ENCODE data around the gene TMEM107.

TMEM107 gene

GRCh38 chr17:8188263-8188839, 12.2 kb upstream of the TMEM107 start:
- Histone ChIP-seq H3K4me1 (ENCODE audit: control insufficient read depth, insufficient read depth, low read length) (peaks cover 16% of the 10 kb centered on the region), H3K27ac (ENCODE audit: low read depth, low read length) (no peak overlapping the region), H3K27me3 (ENCODE audit: control insufficient read depth, insufficient read depth, low read length) (peaks cover 15% of the 10 kb centered on the region), H3K4me3 (ENCODE audit: low read depth, low read length) (peak overlapping the region; percentile 77), H3K9ac (ENCODE audit: low read length) (peak overlapping the region; percentile 0), H3K9me3 (ENCODE audit: control insufficient read depth, insufficient read depth, low read depth, low read length) (no peaks in the 10 kb centered on the region), H3K36me3 (ENCODE audit: control insufficient read depth, insufficient read depth, low read length) (no peaks in the 10 kb centered on the region)

- Histone ChIP-seq H3K4me1 (ENCODE audit: control insufficient read depth, insufficient read depth, low read length) (peaks cover 16% of the 10 kb centered on the region), H3K36me3 (ENCODE audit: control insufficient read depth, insufficient read depth, low read length) (no peaks in the 10 kb centered on the region), H3K9me3 (ENCODE audit: control insufficient read depth, insufficient read depth, low read depth, low read length) (no peaks in the 10 kb centered on the region), H3K27me3 (ENCODE audit: control insufficient read depth, insufficient read depth, low read length) (peaks cover 15% of the 10 kb centered on the region), H3K4me3 (ENCODE audit: low read depth, low read length) (peak overlapping the region; percentile 77), H3K27ac (ENCODE audit: low read depth, low read length) (no peak overlapping the region; the same call in 1 of the 2 replicates), H3K9ac (ENCODE audit: low read length) (peak overlapping the region; percentile 78)
Observed at GRCh38 chr17:8187517-8188262, 11.5 kb upstream of the TMEM107 start.

- Histone ChIP-seq H3K9me3 (ENCODE audit: control insufficient read depth, insufficient read depth, low read depth, low read length) (no peaks in the 10 kb centered on the region), H3K36me3 (ENCODE audit: control insufficient read depth, insufficient read depth, low read length) (no peaks in the 10 kb centered on the region), H3K9ac (ENCODE audit: low read length) (peak overlapping the region; percentile 78), H3K27me3 (ENCODE audit: control insufficient read depth, insufficient read depth, low read length) (peaks cover 15% of the 10 kb centered on the region), H3K27ac (ENCODE audit: low read depth, low read length) (no peak overlapping the region; the same call in 1 of the 2 replicates), H3K4me3 (ENCODE audit: low read depth, low read length) (peak overlapping the region; percentile 77), H3K4me1 (ENCODE audit: control insufficient read depth, insufficient read depth, low read length) (peaks cover 12% of the 10 kb centered on the region)
Observed at GRCh38 chr17:8186787-8187516, 10.8 kb upstream of the TMEM107 start.

GRCh38 chr17:8186446-8186786, 10.2 kb upstream of the TMEM107 start:
- peak overlapping the region; percentile 72 for H3K9ac ChIP-seq (ENCODE audit: low read length)
- H3K4me1 ChIP-seq (ENCODE audit: control insufficient read depth, insufficient read depth, low read length): peaks cover 10% of the 10 kb centered on the region
- H3K4me3 ChIP-seq (ENCODE audit: low read depth, low read length): peak overlapping the region; percentile 77
- peaks cover 15% of the 10 kb centered on the region for H3K27me3 ChIP-seq (ENCODE audit: control insufficient read depth, insufficient read depth, low read length)
- H3K36me3 ChIP-seq (ENCODE audit: control insufficient read depth, insufficient read depth, low read length): no peaks in the 10 kb centered on the region
- no peak overlapping the region for H3K27ac ChIP-seq (ENCODE audit: low read depth, low read length)
- H3K9me3 ChIP-seq (ENCODE audit: control insufficient read depth, insufficient read depth, low read depth, low read length): no peaks in the 10 kb centered on the region

DNA sequence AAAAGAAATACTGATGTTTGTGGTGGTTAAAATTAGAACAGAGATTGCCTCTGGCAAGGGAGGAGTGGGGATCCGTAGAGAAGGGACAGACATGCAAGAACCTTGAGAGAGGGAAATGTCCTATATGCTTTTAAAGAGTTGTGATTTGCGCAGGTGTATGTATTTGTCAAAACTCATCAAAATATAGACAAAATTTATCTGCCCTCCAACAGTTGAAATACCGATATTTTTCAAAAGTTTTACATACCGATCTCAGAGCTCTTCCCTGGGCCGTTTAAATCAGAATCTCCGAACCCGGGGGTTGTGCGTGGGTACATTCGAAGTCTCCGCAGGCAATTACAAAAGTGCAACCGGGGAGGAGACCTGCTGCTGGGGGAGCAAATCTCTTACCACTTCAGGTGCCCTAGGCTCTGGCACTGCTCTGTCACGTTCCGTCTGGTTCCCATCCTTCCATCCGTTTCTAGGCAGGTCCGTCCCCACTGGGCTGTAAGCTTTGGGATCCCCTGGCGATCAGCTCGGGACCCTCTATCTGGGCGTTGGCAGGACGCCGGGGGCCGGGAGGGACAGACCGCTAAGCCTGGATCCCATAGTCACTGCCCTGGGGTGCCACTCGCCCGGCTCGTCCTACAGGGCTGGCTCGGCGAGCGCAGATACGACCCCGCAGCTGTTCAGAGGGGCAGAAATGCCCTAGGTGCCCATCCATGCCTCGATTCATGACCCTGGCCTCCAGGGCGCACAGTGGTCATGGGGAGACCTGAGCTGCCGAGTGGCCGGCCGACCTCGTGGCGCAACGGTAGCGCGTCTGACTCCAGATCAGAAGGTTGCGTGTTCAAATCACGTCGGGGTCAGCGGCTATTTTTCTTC, 9.6 kb upstream of the TMEM107 start:
- Histone ChIP-seq H3K9ac (ENCODE audit: low read length) (peak overlapping the region; percentile 72), H3K4me3 (ENCODE audit: low read depth, low read length) (peak overlapping the region; percentile 77), H3K9me3 (ENCODE audit: control insufficient read depth, insufficient read depth, low read depth, low read length) (no peaks in the 10 kb centered on the region), H3K27me3 (ENCODE audit: control insufficient read depth, insufficient read depth, low read length) (peaks cover 15% of the 10 kb centered on the region), H3K36me3 (ENCODE audit: control insufficient read depth, insufficient read depth, low read length) (no peaks in the 10 kb centered on the region), H3K27ac (ENCODE audit: low read depth, low read length) (no peak overlapping the region), H3K4me1 (ENCODE audit: control insufficient read depth, insufficient read depth, low read length) (peaks cover 10% of the 10 kb centered on the region)

- no peaks in the 10 kb centered on the region for H3K27me3 ChIP-seq (ENCODE audit: control insufficient read depth, insufficient read depth, low read length)
- H3K4me1 ChIP-seq (ENCODE audit: control insufficient read depth, insufficient read depth, low read length): peaks cover 24% of the 10 kb centered on the region
- peak overlapping the region; percentile 93 for H3K9ac ChIP-seq (ENCODE audit: low read length)
- H3K36me3 ChIP-seq (ENCODE audit: control insufficient read depth, insufficient read depth, low read length): no peaks in the 10 kb centered on the region
- no peaks in the 10 kb centered on the region for H3K9me3 ChIP-seq (ENCODE audit: control insufficient read depth, insufficient read depth, low read depth, low read length)
- H3K4me3 ChIP-seq (ENCODE audit: low read depth, low read length): peak overlapping the region; percentile 86
- H3K27ac ChIP-seq (ENCODE audit: low read depth, low read length): peak overlapping the region; percentile 62; the same call in 1 of the 2 replicates
Observed at GRCh38 chr17:8176998-8177731, 985 bp upstream of the TMEM107 start.

- Histone ChIP-seq H3K36me3 (ENCODE audit: control insufficient read depth, insufficient read depth, low read length) (no peaks in the 10 kb centered on the region), H3K9me3 (ENCODE audit: control insufficient read depth, insufficient read depth, low read depth, low read length) (no peaks in the 10 kb centered on the region), H3K4me3 (ENCODE audit: low read depth, low read length) (peak overlapping the region; percentile 86), H3K27me3 (ENCODE audit: control insufficient read depth, insufficient read depth, low read length) (no peaks in the 10 kb centered on the region), H3K4me1 (ENCODE audit: control insufficient read depth, insufficient read depth, low read length) (peaks cover 24% of the 10 kb centered on the region), H3K27ac (ENCODE audit: low read depth, low read length) (no peak overlapping the region), H3K9ac (ENCODE audit: low read length) (peak overlapping the region; percentile 93)
Observed at GRCh38 chr17:8175795-8176196, 384 bp downstream of the TMEM107 start.

GRCh38 chr17:8173871-8174322, 2.3 kb downstream of the TMEM107 start:
- peak overlapping the region; percentile 68 for H3K4me3 ChIP-seq (ENCODE audit: low read depth, low read length)
- H3K9ac ChIP-seq (ENCODE audit: low read length): peak overlapping the region; percentile 98
- no peaks in the 10 kb centered on the region for H3K9me3 ChIP-seq (ENCODE audit: control insufficient read depth, insufficient read depth, low read depth, low read length)
- H3K27ac ChIP-seq (ENCODE audit: low read depth, low read length): peak overlapping the region; percentile 98
- no peaks in the 10 kb centered on the region for H3K27me3 ChIP-seq (ENCODE audit: control insufficient read depth, insufficient read depth, low read length)
- peaks cover 24% of the 10 kb centered on the region for H3K4me1 ChIP-seq (ENCODE audit: control insufficient read depth, insufficient read depth, low read length)
- H3K36me3 ChIP-seq (ENCODE audit: control insufficient read depth, insufficient read depth, low read length): no peaks in the 10 kb centered on the region

DNA sequence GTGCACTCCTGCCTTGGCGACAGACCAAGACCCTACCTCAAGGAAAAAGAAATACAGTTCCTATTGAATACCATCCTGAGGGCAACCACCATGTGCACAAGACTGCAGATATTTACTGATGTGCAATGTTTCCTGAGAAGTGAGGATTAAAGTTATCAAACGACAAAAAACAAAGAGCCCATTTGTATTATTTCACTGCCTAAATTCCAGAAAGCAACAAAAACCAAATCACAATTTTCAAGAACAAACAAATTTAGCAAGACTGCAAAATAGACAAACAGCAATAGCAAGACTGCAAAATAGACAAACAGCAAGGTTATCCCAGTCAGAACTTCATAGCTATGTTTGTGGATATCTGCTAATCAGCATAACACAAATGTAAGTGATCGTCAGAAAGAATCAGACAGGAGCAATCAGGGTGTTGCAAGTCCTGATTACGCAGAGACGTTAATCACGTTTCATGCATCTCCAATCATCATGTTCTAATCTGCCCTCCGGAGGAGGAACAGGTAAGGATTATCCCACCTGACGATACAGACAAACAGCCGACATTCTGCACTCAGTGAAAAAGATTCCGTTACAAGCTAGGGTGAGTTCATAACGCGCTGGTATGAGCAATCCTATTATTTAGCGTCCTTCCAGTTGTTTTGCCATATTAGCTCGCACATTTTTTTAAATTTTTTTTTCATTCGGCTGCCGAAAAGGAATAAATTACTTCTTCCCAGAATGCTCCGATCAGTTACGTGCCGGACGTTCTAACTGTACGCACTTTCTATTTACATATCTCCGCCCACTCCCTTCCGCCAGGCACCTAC, 2.9 kb downstream of the TMEM107 start:
- Histone ChIP-seq H3K9ac (ENCODE audit: low read length) (peak overlapping the region; percentile 98), H3K27me3 (ENCODE audit: control insufficient read depth, insufficient read depth, low read length) (no peaks in the 10 kb centered on the region), H3K4me3 (ENCODE audit: low read depth, low read length) (peak overlapping the region; percentile 68), H3K27ac (ENCODE audit: low read depth, low read length) (peak overlapping the region; percentile 98), H3K9me3 (ENCODE audit: control insufficient read depth, insufficient read depth, low read depth, low read length) (no peaks in the 10 kb centered on the region), H3K4me1 (ENCODE audit: control insufficient read depth, insufficient read depth, low read length) (peaks cover 24% of the 10 kb centered on the region), H3K36me3 (ENCODE audit: control insufficient read depth, insufficient read depth, low read length) (no peaks in the 10 kb centered on the region)
